HEK293T (cell line): ENCODE results near the gene SLC25A30.

Source experiments
- ARNT ChIP-seq: fragments of 450-650 bp; IDR thresholded peaks from 2 replicates; pipeline ENCODE4 v1.6.1; 2017; ENCODE audit warnings: mild to moderate bottlenecking
- ELF4 ChIP-seq: fragments of 450-650 bp; IDR thresholded peaks from 2 replicates; pipeline ENCODE4 v1.6.1; 2017; ENCODE audit warnings: antibody characterized with exemption
- FOXK2 ChIP-seq: fragments of 450-650 bp; IDR thresholded peaks from 2 replicates; pipeline ENCODE4 v1.6.1; 2016; ENCODE audit warnings: mild to moderate bottlenecking
- SP1 ChIP-seq: fragments of 450-650 bp; IDR thresholded peaks from 2 replicates; pipeline ENCODE4 v1.6.1; 2017
- ZNF384 ChIP-seq: fragments of 450-650 bp; IDR thresholded peaks from 2 replicates; pipeline ENCODE4 v1.6.1; 2016

DNA sequence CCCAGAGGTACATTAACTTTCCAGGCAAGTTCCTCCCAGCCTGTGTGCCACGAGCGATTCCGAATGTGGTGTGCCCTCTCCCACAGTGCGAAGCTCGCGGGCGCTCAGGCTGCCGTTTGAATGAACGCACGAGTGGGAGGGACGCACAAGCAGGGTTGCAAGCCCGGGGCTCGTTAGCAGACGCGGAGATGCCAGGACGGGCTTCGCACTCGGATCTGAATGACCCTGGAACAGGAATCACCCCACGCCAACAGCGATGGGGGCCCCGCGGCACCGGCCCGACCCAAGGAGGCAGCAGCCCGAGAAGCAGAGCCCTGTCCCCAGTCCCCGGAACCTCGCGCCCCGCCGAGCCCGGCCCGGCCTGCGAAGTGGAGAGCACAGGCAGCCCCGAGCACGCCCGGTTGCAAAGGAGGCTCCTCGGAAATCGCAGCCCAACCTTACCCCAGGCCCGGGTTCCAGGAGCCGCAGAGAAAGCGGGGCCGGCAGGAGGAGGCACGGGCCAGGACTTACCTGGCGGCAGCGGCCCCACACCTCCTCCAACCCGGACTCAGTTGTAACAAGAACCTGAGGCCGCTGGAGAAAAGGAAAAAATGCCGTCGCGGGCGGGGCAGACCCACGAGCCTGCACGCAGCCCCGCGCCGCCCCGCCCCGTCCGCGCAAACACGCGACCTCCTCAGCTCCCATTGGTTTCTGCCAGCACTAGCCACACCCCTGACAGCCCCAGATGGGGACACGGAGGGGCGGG, at the start of gene SLC25A30:
- TF ChIP-seq SP1 (no peak), FOXK2 (no peak), ARNT (no peak), ZNF384 (no peak), ELF4 (no peak)
